MM.1S (cell line): ENCODE data around the gene STK26.

ENCODE experiments used
- CTCF ChIP-seq: fragments of 300-600 bp; sonication (generic); IDR thresholded peaks from 2 replicates; pipeline ENCODE4 v1.5.1; 2016; ENCODE audit warnings: antibody characterized with exemption, low read length, mixed read lengths
- EZH2 ChIP-seq: fragments of 300-600 bp; sonication (generic); optimal IDR thresholded peaks from 2 replicates; pipeline ENCODE3; 2017; ENCODE audit warnings: low read depth, mild to moderate bottlenecking, antibody characterized with exemption, low read length, mixed read lengths
- EZH2phosphoT487 ChIP-seq: fragments of 300-600 bp; sonication (generic); IDR thresholded peaks from 2 replicates; pipeline ENCODE4 v1.6.1; 2018; ENCODE audit warnings: antibody characterized with exemption, low read length

- TF ChIP-seq CTCF (no peak), EZH2phosphoT487 (no peak), EZH2 (no peak)
These were observed 65.8 kb downstream of the STK26 start for GRCh38 chrX:132088864-132089263.
